NCI-H774 (cell line): ENCODE data around the gene WDR77.

Experiments
- DNase-seq: peaks from one replicate; lab custom pipeline; 2025; lab: John Stamatoyannopoulos, UW

WDR77 gene

GRCh38 chr1:111448918-111449702 is at the start of gene WDR77, which contains the start of gene ATP5PB:
Gene WDR77, minus strand, starts transcription at chr1:111449256. Its CDS starts 87 bp downstream, at chr1:111449169.
Gene ATP5PB, plus strand, starts transcription at chr1:111449464. Its CDS starts 78 bp downstream, at chr1:111449542.
- peak; percentile 98 for DNase-seq

GRCh38 chr1:111497592-111497991 is 48.5 kb upstream of the WDR77 start:
- DNase-seq, result no peak

GRCh38 chr1:111496398-111496797 is 47.3 kb upstream of the WDR77 start:
- DNase-seq, result no peak

- DNase-seq, result no peak
Observed at GRCh38 chr1:111491070-111491469, 42.0 kb upstream of the WDR77 start.

- no peak for DNase-seq
Observed at GRCh38 chr1:111490220-111490619, 41.2 kb upstream of the WDR77 start.

GRCh38 chr1:111489604-111490003 is 40.5 kb upstream of the WDR77 start:
- DNase-seq, result no peak

- DNase-seq, result no peak
Observed at GRCh38 chr1:111488669-111489068, 39.6 kb upstream of the WDR77 start.

- no peak for DNase-seq
Observed at GRCh38 chr1:111487133-111487532, 38.1 kb upstream of the WDR77 start.

- no peak for DNase-seq
Observed at GRCh38 chr1:111486431-111486830, 37.4 kb upstream of the WDR77 start.

- no peak for DNase-seq
Observed at GRCh38 chr1:111484391-111485026, 35.5 kb upstream of the WDR77 start.

GRCh38 chr1:111483876-111484275 is 34.8 kb upstream of the WDR77 start:
- DNase-seq, result no peak

- DNase-seq, result no peak
Observed at GRCh38 chr1:111483166-111483565, 34.1 kb upstream of the WDR77 start.

GRCh38 chr1:111481387-111482221 is 32.5 kb upstream of the WDR77 start:
- DNase-seq, result peak; percentile 15

GRCh38 chr1:111480674-111481073 is 31.6 kb upstream of the WDR77 start:
- DNase-seq, result no peak

- DNase-seq, result no peak
Observed at GRCh38 chr1:111476761-111477309, 27.8 kb upstream of the WDR77 start.

GRCh38 chr1:111476214-111476613 is 27.2 kb upstream of the WDR77 start:
- no peak for DNase-seq

GRCh38 chr1:111475701-111476100 is 26.6 kb upstream of the WDR77 start:
- DNase-seq, result no peak

- no peak for DNase-seq
Observed at GRCh38 chr1:111474521-111474920, 25.5 kb upstream of the WDR77 start.

- DNase-seq, result no peak
Observed at GRCh38 chr1:111474106-111474505, 25.1 kb upstream of the WDR77 start.

- DNase-seq, result no peak
Observed at GRCh38 chr1:111471538-111471937, 22.5 kb upstream of the WDR77 start.

- no peak for DNase-seq
Observed at GRCh38 chr1:111471012-111471411, 22.0 kb upstream of the WDR77 start.

- DNase-seq, result no peak
Observed at GRCh38 chr1:111470596-111470995, 21.5 kb upstream of the WDR77 start.
